NCI-H345 (cell line): ENCODE measurements around the gene ZNF726.
"Not testable (repeated sequence)": the region's sequence is repeated elsewhere in the genome, so short reads cannot be mapped to it uniquely, and the experiment has no call there.

Experiments
- DNase-seq: peaks from one replicate; lab custom pipeline; 2025; lab: John Stamatoyannopoulos, UW

Gene ZNF726

DNA sequence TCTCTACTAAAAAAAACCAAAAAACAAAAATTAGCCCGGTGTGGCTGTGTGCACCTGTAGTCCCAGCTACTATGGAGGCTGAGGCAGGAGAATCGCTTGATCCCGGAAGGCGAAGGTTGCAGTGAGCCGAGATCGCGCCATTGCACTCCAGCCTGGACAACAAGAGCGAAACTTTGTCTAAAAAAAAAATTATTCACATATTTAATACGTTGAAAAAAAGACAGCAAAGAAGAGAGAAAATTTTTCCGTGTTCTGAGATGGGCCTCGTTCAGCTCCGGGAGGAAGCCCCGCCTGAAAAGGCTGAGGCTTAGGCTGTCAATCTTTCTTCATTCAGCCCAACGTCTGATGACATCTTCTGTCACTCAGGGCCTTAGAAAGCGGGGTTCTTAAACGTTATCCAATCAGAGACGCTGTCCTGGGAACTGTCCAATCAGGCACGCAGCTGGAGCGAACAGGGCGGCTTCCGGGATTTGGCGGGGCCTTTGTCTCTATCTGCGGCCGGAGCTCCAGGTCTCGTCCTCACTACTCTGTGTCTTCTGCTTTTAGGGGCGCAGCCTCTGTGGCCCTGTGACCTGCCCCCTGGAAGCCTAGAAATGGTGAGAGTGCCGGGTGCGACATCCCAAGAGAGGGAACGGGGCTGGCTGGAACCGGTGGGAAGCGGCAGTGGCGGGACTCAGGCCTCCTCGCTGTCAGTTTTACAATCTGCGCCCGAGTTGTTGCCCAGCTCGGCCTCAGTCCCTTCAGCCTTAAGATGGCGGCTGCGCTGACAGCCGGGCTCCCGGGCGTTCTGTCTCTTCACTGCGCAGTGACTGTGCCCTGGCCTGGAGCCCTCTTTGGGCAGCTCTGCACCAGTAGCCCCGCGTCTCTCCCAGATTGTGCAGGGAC is at the start of gene ZNF726:
Gene ZNF726, plus strand, starts transcription at position 485 of the 885 bp plus-strand sequence. Its CDS starts 109 bp downstream, at position 594.
- no peak for DNase-seq

DNA sequence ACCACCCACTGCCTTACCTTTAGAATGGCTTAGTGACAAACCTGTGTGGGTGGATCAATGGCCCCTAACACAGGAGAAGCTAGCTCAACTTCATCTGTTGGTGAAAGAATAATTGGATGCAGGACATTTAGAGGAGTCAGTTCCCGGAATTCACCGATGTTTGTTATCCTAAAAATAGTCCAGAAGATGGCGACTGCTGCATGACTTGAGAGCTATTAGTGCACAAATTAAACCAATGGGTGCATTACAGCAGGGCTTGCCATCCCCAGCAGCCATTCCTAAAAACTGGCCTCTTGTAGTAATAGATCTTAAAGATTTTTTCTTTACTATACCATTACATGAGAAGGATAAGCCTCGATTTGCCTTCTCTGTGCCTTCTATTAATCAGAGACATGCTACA is 46.8 kb upstream of the ZNF726 start:
- DNase-seq = no peak

DNA sequence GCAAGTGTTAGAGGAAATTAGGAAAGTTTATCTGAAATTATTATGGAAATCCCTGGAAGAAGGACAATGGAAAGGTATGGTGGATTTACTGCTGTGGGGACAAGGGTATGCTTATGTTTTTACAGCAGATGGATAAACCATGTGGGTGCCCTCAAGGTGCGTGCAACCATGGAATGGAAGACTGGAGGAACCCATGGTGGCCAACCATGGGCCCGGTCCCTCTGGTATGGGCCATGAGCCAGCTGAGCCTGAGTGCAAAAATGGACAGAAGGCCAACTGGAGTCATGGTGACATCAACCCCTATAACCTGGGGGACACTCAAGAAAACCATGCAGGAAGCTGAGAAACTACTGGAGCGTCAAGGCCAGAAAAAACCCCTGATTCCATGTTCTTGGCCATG is 46.1 kb upstream of the ZNF726 start:
- DNase-seq = no peak

DNA sequence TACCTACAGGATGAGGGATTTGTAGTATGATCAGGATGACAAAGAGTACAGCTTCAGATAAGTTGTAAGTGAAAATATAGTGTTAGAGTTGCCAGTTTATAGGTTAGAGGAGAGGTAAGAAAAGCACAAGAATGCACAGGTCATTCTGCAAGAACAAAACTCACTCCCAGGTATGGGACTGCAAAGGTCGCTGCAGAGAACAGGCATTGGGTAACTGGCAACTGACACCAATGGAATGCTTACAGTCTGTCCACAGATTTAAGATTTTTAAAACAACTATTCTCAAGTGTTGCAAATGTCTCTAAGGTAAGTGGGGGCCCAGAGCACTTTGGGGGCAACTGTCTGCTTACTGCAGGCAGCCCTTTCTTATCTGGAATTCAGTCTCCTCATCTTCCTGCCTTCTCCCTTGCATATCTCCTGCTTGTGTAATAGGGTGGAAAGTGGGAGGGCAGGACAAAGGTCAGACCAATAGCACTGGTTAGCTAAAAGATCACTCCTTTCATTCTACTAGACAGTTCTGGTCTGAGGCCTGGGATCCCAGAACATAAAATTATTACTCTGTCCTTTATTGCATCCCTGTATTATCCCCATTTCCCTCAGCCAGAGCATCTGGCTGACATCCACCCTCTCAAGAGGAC is 42.3 kb upstream of the ZNF726 start:
- DNase-seq = no peak

DNA sequence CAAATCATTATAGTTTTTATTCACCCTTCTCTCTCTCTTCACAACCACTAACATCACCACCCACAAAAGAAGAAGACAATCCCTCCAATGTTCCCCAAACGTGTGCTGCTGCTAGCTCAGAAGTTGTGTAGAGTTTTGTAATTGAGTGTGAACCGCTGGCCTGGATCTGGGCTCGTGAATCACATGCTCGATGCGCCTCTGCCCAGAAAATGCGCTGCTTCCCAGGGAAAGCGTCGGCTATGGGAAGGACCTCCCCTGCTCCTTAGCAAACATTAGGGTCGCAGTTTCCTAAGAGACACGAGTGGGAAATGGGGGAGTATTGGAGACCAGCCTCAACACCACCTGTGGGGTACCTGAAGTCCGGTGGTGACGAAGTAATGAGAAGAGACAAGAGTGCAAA is 38.4 kb upstream of the ZNF726 start:
- no peak for DNase-seq

DNA sequence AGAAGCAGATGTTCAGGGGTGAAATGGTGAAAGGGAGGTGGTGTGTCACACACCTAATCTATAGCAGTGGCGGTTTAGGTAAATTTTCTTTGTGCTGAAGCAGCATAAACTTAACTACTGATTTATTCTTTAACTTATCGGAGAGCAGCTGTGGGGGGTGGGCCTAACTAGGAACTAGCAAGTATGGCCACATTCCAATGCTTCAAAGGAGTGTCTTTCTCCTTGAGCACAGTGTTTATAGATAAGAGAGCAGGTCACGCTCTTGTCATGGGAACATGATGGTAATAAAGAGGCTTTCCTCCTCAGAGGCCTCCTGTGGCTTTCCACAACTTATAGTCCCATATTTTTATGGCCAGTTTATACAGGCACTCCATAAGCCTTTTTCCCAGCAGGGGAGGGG is 37.9 kb upstream of the ZNF726 start:
- DNase-seq = not testable (repeated sequence)

DNA sequence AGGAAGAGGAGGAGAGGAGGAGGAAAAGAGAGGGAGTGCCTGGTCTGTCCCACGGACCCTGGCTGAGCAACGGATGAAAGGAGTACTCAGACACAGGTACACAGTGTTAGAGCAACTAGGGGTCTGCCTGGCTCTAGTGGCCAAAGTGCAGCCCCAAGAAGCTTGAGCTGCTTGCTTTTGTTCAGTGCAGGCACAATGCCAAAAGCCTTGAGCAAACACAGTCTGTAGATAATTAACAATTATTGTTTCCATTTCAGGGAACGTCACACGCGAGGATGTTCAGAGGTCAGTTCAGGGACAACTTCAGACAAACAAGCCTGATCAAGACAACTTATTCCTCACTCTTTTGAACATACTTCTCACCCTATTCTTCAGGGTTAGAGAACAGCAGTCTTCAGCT is 32.2 kb upstream of the ZNF726 start:
- DNase-seq = peak; percentile 18

DNA sequence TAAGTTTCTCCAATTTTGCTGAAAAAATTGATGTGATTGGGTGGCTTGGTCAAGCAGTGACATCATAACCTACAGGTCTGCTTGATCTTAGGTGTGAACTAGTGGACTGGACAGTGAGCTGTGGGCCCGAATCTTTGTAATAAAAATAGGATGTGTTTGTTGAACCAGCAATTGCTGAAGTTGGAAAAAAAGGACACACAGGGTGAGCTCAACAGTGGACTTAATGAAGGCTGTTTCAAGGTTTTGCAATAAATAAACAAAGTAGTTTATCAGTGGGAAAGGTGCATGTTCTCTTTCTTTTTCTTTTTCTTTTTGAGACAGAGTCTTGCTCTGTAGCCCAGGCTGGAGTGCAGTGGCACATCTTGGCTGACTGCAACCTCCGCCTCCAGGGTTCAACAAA is 30.3 kb upstream of the ZNF726 start:
- DNase-seq = no peak

DNA sequence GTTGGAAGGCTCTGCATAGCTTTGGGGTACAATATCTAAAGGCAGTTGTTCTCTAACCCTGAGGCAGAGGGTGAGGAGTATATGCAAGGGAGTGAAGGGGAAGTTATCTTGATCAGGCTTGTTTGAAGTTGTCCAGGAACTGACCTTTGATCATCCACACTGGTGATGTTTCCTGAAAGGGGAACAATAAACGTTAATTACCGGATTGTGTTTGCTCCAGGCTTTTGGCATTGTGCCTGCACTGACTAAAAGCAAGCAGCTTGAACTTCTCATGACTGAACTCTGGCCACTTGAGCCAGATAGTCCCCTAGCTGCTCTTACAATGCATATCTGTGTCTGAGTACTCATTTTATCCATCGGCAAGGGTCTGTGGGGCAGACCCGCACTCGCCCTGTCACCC is 27.0 kb upstream of the ZNF726 start:
- no peak for DNase-seq

DNA sequence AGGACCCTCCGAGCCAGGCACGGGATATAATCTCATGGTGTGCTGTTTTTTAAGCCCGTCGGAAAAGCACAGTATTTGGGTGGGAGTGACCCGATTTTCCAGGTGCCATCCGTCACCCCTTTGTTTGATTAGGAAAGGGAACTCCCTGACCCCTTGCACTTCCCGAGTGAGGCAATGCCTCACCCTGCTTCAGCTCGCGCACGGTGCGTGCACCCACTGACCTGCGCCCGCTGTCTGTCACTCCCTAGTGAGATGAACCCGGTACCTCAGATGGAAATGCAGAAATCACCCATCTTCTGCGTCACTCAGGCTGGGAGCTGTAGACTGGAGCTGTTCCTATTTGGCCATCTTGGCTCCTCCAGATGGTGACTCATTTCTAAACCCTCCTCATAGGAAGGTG is 18.6 kb upstream of the ZNF726 start:
- not testable (repeated sequence) for DNase-seq

DNA sequence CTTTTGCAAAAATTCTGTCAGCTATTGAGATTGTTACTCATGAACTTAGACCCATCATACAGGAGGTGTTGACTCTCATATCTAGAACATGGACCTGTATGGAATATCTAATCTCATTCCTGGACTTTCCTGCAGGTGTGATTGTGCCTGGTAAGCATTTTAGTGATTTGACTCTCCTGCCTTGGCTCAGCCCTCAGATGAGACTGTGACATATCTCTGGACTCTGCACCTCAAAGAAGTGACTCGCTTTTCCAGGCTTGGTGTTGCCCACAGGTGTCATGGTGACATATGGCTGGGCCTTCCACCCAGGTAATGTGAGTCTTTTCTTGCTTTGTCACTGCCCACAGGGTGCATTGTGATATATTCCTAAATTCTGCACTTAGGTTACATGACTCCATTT is 17.8 kb upstream of the ZNF726 start:
- DNase-seq = no peak

DNA sequence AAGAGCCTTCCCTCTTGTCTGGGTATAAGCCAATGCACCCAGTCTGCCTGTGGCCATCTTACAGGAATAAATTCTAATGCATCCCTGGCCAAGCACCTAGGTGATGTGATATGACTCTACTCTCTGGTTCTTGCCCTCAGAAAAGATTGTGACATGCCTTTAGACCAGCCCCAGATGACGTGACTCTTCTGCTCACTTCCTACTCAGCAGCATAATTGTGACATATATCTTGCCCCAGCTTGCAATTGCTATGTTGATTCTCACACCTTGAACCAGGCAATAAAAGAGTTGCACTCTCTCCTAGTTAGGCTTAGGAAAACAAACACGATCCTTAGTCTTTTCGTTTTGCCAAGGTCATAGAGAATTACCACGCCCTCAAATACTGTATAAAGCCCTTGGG is 13.3 kb upstream of the ZNF726 start:
- DNase-seq = no peak

DNA sequence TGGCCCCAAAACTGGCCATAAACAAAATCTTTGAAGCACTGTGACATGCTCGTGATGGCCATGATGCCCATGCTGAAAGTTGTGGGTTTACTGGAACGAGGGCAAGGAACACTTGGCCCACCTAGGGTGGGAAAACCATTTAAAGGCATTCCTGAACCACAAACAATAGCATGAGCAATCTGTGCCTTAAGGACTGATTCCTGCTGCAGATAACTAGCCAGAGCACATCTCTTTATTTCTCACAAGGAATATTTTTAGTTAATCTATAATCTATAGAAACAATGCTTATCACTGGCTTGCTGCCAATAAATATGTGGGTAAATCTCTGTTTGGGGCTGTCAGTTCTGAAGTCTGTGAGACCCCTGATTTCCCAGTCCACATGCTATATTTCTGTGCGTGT is 10.3 kb upstream of the ZNF726 start:
- no peak for DNase-seq

DNA sequence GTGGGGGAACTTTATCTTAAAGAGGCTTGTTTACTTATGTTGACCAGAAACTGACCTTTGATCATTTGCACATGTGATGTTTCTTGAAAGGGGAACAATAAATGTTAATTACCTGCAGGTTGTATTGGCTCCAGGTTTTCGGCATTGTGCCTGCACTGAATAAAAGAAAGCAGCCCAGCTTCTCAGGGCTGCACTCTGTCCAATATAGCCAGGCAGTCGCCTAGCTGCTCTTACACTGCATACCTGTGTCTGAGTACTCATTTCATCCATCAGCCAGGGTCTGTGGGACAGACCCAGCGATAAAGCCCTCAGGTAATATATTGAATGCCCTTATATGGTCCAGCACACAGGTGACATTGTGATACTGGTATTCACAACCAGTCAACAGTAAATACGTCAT is 8.9 kb upstream of the ZNF726 start:
- DNase-seq = no peak

DNA sequence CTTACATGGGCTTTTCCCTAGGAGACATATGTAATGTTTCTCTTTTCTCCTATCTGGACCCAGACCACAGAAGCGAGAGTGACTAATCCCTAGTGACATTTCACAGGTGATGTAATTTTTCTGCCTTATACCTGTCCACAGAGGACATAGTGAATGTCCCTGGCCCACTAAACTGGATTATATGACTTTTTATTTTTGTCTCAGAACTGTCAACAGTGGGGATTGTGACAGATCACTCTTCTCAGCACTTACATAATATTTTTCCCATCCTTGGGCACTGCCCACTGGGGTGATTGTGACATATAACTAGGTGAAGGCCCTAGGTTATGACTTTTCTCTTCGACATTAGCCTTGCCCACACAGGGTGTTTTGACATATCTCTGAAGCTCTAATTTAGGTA is 7.9 kb upstream of the ZNF726 start:
- DNase-seq = no peak

DNA sequence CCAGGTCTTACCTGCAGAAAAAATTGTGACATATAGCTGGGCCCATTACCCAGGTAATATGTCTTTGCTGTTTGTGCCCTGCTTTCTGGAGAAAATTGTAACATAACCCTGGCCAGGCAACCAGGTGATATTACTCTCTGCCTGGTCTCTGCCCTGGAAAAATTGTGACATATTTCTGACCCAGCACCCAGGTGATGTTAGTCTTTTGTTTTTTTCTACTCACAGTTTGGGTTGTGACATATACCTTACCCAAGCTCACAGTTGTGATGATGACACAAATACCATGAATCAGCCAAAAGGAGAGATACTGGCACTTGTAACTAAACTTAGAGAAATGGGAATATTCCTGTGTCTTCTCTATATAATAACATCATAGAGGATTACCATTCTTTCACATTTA is 6.5 kb upstream of the ZNF726 start:
- DNase-seq = no peak

DNA sequence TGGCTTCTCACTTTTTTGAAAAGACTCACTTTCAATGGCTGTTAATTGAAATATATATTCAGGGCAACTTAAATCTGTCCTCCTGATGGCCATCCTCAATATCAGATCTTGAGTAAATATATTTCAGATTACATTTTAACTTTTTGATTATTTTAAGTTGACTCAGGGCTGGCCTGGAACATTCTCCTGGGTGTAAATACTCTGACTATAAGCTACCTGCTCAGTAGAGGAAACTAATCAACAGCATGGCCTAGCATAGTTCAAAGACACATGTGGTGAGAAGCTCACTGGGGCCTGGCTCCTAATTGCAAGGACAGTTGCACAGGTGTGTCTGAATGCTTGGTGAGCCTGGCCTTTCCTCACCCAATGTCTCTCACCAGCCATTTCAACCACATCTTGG is 5.5 kb upstream of the ZNF726 start:
- DNase-seq = no peak

DNA sequence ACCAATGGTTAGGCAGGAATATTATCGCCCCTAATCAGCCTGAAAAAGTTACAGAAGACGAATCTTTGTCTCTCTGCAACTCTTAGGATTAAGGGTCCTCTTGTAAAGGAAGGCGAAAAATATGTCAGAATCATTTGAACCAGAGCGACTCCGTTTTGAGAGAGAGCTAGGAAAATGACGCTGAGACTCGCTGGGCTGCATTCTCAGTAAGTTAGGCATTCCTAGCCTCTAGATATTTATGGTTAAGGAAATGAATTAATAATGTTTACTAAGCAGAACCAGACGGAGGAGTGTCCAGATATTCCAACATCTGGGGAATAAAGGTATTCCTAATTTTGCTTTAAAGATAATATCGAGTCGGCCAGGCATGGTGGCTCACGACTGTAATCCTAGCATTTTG is 755 bp upstream of the ZNF726 start:
- DNase-seq = no peak

DNA sequence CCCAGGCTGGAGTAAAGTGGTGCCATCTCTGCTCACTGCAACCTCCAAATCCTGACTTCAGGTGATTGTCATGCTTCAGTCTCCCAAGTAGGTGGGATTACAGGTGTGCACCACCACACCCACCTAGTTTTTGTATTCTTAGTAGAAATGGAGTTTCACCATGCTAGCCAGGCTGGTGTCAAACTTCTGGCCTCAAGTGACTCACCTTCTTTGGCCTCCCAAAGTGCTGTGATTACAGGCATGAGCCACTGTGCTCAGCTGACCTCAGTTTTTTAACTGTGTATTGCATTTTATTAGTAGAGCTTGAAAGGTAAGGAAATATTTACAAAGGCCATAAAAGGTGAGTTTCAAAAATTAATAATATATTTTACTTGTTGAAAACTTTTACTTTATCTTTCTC is 2.3 kb downstream of the ZNF726 start:
- no peak for DNase-seq

DNA sequence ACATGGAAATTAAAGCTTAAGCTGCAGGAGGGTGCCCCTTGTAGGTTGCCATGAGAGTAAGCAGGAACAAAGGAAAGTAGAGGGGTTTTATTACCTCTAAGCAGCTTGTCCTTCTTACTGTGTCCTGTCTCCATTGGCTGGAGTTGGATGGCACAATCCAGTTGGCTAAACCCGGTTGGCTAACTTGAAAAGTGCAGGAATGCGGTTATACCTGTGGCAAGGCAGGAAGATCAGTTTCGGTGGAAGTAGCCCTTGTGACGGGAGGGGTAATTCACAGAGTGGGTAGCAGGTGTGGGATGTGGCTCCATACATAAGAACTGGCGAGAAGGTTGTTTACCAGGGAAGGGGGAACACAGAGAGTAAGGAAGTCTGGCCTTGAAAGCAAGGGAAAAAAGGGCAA is 3.2 kb downstream of the ZNF726 start:
- DNase-seq = no peak

DNA sequence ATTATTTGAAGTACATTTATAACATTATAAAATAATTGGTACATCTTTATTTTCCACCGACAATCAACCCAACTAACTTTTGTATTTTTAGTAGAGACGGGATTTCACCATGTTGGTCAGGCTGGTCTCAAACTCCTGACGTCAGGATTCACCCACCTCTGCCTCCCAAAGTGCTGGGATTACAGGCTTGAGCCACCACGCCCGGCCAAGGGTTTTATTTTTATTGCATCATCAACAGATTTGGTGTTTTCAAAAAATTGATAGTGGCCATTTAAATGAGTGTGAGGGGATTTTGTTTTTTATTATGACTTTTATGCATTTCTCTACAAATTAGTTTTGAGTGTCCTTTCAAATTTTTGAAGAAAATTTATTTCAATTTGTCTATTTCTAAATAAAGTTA is 10.6 kb downstream of the ZNF726 start:
- no peak for DNase-seq

DNA sequence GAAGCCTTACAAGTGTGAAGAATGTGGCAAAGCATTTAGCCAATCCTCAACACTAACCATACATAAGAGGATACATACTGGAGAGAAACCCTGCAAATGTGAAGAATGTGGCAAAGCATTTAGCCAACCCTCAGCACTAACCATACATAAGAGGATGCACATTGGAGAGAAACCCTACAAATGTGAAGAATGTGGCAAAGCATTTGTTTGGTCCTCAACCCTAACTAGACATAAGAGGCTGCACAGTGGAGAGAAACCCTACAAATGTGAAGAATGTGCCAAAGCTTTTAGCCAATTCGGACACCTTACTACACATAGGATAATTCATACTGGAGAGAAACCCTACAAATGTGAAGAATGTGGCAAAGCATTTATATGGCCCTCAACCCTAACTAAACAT is 18.2 kb downstream of the ZNF726 start:
- no peak for DNase-seq

DNA sequence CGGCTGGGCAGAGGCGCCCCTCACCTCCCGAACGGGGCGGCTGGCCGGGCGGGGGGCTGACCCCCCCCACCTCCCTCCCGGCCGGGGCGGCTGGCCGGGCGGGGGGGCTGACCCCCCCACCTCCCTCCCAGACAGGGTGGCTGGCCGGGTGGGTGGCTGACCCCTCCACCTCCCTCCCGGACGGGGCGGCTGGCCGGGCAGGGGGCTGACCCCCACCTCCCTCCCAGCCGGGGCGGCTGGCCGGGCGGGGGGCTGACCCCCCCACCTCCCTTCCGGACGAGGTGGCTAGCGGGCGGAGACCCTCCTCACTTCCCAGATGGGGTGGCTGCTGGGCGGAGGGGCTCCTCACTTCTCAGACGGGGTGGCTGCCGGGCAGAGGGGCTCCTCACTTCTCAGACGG is 22.3 kb downstream of the ZNF726 start:
- not testable (repeated sequence) for DNase-seq

DNA sequence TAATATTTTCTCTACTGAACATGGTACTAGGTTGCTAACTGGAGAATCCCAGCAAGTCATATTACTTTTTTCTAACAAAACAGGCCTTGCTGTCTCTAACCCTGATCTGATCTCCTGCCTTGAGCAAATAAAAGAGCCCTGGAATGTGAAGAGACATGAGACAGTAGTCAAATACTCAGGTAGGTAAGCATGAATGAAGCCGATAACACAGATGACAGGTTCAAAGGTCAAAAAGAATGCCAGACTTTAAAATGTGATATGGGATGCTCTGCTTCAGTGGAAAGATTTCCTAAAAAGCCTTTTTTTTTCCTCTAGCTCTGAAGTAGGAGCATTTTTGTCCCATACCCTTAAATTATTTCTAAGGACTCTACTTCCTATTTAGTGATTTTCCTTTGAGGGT is 28.7 kb downstream of the ZNF726 start:
- no peak for DNase-seq
